Measurements from ENCODE around the gene SCIN.

Gene SCIN

DNA sequence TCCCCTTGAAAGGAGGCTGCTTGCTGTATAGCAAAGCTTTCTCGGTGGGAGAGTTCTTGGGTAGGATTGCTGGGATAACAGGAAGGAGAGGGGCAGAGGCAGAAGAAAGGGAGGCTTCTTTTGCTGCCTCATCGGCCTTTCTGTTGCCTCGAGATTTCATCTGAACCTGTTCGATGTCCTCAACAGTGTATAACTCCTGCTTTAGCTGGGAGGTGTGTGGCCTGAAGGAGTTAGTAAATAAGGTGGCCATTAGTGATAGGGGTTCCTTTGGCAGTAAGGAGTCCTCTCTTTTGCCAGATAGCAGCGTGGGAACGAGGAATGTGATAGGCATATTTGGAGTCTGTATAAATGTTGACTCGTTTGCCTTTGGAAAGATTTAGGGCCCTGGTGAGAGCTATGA lies 20.0 kb downstream of the SCIN start:
- H3K27ac ChIP-seq: no peak overlapping the region
- no peaks in the 10 kb centered on the region for H3K27me3 ChIP-seq (replicated peaks)
- H3K36me3 ChIP-seq (replicated peaks): no peaks in the 10 kb centered on the region
- TF ChIP-seq, protein P1, sequence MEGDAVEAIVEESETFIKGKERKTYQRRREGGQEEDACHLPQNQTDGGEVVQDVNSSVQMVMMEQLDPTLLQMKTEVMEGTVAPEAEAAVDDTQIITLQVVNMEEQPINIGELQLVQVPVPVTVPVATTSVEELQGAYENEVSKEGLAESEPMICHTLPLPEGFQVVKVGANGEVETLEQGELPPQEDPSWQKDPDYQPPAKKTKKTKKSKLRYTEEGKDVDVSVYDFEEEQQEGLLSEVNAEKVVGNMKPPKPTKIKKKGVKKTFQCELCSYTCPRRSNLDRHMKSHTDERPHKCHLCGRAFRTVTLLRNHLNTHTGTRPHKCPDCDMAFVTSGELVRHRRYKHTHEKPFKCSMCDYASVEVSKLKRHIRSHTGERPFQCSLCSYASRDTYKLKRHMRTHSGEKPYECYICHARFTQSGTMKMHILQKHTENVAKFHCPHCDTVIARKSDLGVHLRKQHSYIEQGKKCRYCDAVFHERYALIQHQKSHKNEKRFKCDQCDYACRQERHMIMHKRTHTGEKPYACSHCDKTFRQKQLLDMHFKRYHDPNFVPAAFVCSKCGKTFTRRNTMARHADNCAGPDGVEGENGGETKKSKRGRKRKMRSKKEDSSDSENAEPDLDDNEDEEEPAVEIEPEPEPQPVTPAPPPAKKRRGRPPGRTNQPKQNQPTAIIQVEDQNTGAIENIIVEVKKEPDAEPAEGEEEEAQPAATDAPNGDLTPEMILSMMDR (IDR thresholded peaks at IDR 0.05; ENCODE audit: low read depth, low read length, missing control alignments): no peak
- in situ Hi-C loops (cut with HindIII; ENCODE audit: low pct_ligation_motif_present, low sequenced_read_pairs): no loop called here
- no peak for DNase-seq
- H3K4me3 ChIP-seq (ENCODE audit: low read depth, low read length): no peak overlapping the region

DNA sequence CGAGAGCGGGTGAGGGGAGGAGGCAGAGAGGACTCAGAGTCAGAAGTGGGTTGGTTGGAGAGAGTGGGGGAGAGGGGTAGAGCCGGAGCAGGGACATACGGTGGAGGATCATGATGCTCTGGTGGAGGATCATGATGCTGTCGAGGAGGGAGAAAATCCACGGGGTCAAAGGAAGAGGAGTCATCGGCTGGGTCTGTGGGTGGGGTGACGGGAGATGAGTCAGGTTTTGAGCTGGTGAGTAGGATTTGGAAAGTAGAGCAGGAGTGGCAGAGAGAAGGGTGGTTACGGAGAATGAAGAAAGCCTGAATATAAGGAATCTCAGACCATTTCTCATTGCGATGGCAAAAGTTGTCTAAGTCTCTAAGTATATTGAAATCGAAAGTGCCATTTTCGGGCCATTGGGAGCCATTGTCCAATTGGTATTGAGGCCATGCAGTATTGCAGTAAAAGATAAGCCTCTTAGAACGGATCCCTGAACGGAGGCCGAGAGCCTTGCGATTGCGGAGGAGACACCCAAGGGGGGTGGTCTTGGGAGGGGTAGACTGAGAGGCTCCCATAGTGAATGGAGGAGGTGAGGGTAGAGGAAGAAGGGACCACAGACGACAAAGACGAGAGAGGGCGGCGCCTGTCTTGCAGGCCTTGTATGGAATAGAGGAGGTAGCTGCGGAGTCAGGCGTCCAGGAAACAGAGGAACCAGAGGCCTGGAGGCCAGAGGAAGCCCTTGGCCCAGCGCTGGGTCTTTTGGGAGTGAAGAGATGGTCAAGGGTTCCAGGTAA lies 23.8 kb downstream of the SCIN start:
- Histone ChIP-seq H3K27me3 (replicated peaks) (no peaks in the 10 kb centered on the region), H3K27ac (no peak overlapping the region)
- TF ChIP-seq, protein P1 (IDR thresholded peaks at IDR 0.05; ENCODE audit: low read depth, low read length, missing control alignments): no peak

DNA sequence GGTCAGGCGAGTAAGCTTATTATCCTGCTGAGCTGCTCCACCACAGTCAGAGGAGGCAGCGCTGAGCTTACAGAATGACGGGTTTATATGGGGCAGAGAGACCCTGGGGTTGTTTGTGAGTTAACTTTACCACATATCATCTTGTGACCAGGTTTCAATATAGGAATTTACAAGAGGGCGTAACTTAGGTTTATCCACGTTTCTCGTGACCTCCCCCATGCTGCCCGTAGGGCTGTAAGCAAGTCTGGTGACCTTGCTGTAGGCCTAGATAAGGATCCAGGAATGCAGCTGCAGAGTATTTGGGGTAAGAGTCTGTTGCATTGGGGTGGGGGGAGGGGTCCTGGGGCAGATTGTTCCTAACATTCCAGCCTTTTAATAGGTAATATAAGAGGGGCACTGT lies 24.6 kb downstream of the SCIN start:
- TF ChIP-seq, protein P1 (IDR thresholded peaks at IDR 0.05; ENCODE audit: low read depth, low read length, missing control alignments): no peak
- Histone ChIP-seq H3K36me3 (replicated peaks) (no peaks in the 10 kb centered on the region), H3K4me3 (ENCODE audit: low read depth, low read length) (no peak overlapping the region), H3K27ac (no peak overlapping the region), H3K27me3 (replicated peaks) (no peaks in the 10 kb centered on the region)
- in situ Hi-C loops (cut with HindIII; ENCODE audit: low pct_ligation_motif_present, low sequenced_read_pairs): no loop called here
- DNase-seq: no peak

More for the DNA sequence above, 23.8 kb downstream of the SCIN start:
- in situ Hi-C loops (cut with HindIII; ENCODE audit: low pct_ligation_motif_present, low sequenced_read_pairs): no loop called here
- Histone ChIP-seq H3K36me3 (replicated peaks) (no peaks in the 10 kb centered on the region), H3K4me3 (ENCODE audit: low read depth, low read length) (no peak overlapping the region)
- DNase-seq: no peak

DNA sequence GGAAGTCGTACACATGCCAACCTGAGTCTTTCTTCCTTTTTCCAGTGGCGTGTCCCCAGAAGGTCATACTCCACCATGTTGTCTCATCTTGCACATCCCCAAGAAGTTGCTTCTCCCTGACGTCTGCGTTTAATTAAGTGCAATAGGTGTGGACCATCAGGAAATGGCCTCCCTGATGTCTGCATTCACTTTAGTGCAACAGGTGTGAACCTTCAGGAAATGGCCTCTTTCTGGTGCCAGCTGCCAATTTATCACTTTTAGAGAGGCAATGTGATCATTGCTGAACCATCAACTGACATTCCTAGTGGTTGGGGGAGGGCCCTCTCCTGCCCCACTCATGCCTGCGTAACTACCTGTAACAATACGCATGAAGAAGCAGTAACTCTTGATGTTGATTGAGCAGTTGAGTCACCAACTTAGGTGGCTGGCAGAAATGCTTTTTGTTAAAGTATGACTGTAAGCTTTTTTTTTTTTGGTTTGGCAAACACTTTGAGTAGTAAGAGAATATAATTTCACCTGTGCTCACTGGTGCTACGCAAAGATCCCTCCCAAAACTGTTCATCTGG lies 25.8 kb downstream of the SCIN start:
- in situ Hi-C loops (cut with HindIII; ENCODE audit: low pct_ligation_motif_present, low sequenced_read_pairs): no loop called here
- no peak for DNase-seq
- H3K36me3 ChIP-seq (replicated peaks): no peaks in the 10 kb centered on the region
- H3K4me3 ChIP-seq (ENCODE audit: low read depth, low read length): no peak overlapping the region
- no peaks in the 10 kb centered on the region for H3K27me3 ChIP-seq (replicated peaks)
- H3K27ac ChIP-seq: no peak overlapping the region
- TF ChIP-seq, protein P1 (IDR thresholded peaks at IDR 0.05; ENCODE audit: low read depth, low read length, missing control alignments): no peak

DNA sequence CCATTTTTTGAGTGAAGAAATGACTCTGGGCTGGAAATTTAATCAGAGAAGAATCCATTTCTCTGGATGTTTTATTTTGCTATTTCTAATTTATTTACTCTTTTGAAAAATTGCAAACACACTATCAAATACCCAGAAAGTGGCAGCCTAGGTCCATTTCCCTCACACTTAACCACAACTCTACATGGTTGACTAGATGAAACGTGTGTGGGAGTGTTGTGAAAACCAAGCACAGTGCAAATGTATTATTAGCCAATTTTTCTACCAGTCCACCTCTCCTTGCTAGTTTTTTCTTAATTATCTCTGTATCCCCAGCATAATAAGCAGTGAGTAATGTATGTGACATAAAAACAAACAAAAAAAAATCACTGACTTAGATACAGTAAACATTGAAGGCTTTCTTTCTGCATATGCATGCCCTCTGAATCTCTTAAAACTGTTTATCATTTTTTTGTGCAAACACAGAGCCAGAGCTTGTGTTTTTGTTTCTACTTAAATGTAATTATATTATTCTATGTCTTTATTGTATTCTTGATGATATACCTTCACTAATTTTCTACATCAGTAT lies 30.9 kb downstream of the SCIN start:
- Histone ChIP-seq H3K27me3 (replicated peaks) (no peaks in the 10 kb centered on the region), H3K27ac (no peak overlapping the region), H3K4me3 (ENCODE audit: low read depth, low read length) (no peak overlapping the region), H3K36me3 (replicated peaks) (no peaks in the 10 kb centered on the region)
- TF ChIP-seq, protein P1 (IDR thresholded peaks at IDR 0.05; ENCODE audit: low read depth, low read length, missing control alignments): no peak
- DNase-seq: no peak
- in situ Hi-C loops (cut with HindIII; ENCODE audit: low pct_ligation_motif_present, low sequenced_read_pairs): no loop called here

Measured in brain microvascular endothelial cell (primary cell).